Testis (tissue), 2 donors: ENCODE measurements around the gene BSCL2.

Experiments used
- CTCF ChIP-seq, 3 experiments: fragments of 450-650 bp in 2 of 3; fragments of 200-600 bp in 1 of 3; sonication (generic) in 1 of 3; IDR thresholded peaks; one replicate each; pipeline ENCODE4 v1.5.1; 2016 to 2019; ENCODE audit warnings: antibody characterized with exemption in 3 of 3, mild to moderate bottlenecking in 2 of 3, moderate library complexity in 1 of 3
- POLR2A ChIP-seq: fragments of 450-650 bp; IDR thresholded peaks from one replicate; pipeline ENCODE4 v1.6.1; 2017; ENCODE audit warnings: antibody characterized with exemption, mild to moderate bottlenecking, moderate library complexity

GRCh38 chr11:62666259-62666926, 40.8 kb downstream of the BSCL2 start:
- TF ChIP-seq POLR2A = no peak
- no peak for TF ChIP-seq CTCF (IDR thresholded peaks at IDR 0.05)
